VCaP (cell line): ENCODE measurements around the gene RHAG.

Experiments used
- H3K27ac ChIP-seq: fragments of 450-650 bp; 2 replicates; pipeline ENCODE4 v1.5.1; 2017
- TF ChIP-seq, protein P1 (sequence below): fragments of 450-650 bp; conservative IDR thresholded peaks from 2 replicates; pipeline ENCODE4 v1.5.1; 2017; ENCODE audit warnings: mild to moderate bottlenecking, moderate library complexity

Gene RHAG

DNA sequence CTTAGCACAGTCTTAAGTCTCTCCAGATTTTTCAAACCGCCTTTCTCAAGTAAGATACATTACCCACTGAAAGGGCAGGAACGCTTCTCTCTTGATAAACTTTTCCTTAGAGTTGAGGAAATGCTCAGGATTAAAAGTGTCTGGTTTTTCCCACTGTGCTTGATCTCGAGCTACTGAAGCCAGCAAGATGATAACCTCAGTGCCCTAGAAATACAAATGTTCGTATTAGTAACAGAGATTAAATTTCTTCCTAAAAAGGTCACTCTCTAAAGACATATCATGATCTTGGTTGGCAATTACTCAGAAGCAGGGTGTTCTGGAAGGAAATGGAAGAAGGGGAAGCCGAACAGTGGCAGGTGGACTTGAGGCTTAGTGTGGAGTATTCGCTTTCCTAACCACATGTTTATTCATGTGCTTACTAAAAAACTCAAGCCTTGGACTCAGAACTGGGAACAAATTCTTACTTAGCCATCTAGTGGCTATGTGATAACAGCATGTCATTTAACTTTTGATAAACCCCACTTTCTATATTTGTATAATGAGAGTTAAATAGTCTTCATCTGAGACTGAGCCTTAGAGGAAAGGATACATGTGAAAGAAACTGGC lies 66.1 kb downstream of the RHAG start:
- no peak overlapping the region for H3K27ac ChIP-seq
- TF ChIP-seq, protein P1, sequence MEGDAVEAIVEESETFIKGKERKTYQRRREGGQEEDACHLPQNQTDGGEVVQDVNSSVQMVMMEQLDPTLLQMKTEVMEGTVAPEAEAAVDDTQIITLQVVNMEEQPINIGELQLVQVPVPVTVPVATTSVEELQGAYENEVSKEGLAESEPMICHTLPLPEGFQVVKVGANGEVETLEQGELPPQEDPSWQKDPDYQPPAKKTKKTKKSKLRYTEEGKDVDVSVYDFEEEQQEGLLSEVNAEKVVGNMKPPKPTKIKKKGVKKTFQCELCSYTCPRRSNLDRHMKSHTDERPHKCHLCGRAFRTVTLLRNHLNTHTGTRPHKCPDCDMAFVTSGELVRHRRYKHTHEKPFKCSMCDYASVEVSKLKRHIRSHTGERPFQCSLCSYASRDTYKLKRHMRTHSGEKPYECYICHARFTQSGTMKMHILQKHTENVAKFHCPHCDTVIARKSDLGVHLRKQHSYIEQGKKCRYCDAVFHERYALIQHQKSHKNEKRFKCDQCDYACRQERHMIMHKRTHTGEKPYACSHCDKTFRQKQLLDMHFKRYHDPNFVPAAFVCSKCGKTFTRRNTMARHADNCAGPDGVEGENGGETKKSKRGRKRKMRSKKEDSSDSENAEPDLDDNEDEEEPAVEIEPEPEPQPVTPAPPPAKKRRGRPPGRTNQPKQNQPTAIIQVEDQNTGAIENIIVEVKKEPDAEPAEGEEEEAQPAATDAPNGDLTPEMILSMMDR: peak; percentile 69

DNA sequence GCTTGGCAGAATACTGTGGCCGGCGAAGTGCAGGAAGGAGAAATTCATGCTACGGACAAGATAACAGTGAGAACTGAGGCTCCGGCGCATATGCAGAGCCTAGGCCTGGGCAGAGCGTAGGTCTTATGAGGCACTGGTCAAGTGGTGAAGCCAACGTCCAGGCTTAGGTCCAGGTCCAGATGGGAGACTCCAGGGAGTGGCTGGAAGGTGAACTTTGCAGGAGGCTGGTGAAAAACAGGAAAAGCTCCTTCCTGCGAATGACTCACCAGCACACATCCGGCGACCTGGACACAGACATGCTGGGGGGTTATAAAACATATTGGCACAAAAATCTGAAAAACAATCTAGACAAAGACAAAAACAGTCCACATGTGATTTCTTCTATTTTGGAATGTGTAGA lies 70.8 kb downstream of the RHAG start:
- H3K27ac ChIP-seq: no peak overlapping the region

DNA sequence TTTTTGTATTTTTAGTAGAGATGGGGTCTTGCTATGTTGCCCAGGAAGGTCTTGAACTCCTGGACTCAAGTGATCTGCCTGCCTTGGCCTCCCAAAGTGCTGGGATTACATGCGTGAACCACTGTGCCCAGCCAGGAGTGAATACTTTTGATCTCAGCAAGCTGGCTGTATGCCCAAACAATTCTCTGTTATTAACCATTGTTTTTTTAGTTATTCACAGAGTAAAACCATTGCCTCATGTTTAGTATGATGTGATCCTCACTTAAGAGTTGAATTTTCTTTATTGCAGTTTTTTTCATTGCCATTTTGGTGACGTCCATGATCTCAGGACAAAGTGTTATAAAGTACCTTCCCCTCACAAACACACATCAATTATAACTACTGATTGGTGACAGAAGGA lies 71.4 kb downstream of the RHAG start:
- TF ChIP-seq, protein P1: no peak
- no peak overlapping the region for H3K27ac ChIP-seq

More for the DNA sequence above, 70.8 kb downstream of the RHAG start:
- TF ChIP-seq, protein P1: no peak

DNA sequence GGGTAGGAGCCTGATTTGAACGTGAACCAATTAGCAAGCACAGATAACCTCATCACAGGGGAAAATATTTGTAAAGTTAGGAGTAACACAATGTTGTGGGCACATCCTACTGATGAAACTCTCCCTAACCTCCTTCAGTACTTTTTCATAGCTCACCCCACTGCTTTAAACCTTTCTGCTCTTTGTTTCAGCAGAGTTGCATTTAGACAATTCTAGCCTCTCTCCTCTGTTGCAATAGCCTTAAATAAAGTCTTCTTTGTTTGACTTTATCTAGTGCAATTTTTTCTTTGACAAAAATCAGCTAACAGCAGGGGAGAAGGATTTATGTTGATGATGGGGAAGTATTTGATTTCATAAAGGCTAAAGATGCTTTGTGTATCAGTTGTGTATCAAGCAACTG lies 72.1 kb downstream of the RHAG start:
- TF ChIP-seq, protein P1: no peak
- no peak overlapping the region for H3K27ac ChIP-seq

DNA sequence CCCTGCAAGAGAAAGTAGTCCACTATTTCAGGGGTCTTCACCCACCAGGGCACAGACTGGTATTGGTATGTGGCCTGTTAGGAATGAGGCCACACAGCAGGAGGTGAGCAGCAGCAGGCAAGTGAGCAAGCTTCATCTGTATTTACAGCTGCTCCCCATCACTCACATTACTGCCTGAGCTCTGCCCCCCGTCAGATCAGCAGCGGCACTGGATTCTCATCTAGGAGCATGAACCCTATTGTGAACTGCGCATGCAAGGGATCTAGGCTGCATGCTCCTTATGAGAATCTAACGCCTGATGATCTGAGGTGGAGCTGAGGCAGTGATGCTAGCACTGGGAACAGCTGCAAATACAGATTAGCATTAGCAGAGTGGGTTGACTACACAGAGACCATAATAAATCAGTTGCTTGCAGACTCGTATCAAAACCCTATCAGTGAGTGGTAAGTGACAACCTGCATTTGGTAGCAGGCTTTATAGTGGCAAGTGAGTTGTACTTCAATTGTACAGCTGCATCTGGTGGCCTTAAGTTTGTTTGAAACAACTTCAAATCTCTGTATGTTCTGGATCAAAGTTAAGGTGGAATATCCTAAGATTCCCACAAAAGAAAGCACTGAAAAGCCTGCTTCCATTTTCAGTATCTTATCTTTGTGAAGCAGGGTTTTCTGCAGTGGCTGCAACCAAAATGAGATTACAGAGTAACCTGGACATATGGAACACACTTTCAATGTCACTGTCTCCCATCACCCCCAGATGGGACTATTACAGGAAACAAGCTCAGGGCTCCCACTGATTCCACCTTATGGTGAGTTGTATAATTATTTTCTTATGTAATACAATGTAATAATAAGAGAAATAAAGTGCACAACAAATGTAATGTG lies 73.4 kb downstream of the RHAG start:
- H3K27ac ChIP-seq: no peak overlapping the region
- TF ChIP-seq, protein P1: no peak

DNA sequence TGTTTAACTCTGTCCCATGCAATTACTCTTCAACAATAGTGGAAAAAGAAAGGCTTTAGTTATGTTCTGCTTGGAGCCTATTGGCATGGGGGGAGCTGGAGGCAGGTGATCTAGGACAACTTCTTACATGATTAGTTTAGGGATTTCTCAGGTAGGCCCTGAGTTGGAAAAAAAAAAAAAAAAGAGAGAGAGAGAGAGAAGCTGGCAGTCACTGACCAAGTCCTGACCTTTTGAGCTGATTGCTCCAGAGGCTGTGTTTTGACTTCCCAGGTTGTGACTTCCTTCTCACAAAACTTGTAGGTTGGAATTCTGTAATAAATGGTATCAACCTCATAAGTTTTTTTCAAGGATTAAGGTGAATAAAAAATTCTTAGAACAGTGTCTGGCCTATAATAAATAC lies 78.4 kb downstream of the RHAG start:
- TF ChIP-seq, protein P1: no peak
- H3K27ac ChIP-seq: no peak overlapping the region

DNA sequence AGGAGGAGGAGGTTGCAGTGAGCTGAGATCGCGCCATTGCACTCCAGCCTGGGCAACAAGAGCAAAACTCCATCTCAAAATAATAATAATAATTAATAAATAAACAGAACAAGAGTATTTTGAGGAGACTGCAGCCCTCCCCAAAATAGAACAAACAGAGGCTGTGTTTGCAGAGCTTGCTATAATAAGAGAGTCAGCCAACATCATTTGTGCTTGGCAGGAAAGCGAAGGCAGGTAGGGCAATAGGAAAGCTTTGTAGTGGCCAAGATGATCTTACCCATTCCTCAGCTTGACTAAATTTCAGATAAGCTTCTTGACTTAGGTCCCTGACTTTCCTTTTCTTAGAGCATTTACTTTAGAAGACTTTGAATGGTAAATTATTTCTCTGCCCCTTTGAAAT lies 79.5 kb downstream of the RHAG start:
- TF ChIP-seq, protein P1: no peak
- no peak overlapping the region for H3K27ac ChIP-seq
